ENCODE results near the gene RGS1.
"Not testable (repeated sequence)": the region's sequence is repeated elsewhere in the genome, so short reads cannot be mapped to it uniquely, and the experiment has no call there.

RGS1 gene, protein sequence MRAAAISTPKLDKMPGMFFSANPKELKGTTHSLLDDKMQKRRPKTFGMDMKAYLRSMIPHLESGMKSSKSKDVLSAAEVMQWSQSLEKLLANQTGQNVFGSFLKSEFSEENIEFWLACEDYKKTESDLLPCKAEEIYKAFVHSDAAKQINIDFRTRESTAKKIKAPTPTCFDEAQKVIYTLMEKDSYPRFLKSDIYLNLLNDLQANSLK

DNA sequence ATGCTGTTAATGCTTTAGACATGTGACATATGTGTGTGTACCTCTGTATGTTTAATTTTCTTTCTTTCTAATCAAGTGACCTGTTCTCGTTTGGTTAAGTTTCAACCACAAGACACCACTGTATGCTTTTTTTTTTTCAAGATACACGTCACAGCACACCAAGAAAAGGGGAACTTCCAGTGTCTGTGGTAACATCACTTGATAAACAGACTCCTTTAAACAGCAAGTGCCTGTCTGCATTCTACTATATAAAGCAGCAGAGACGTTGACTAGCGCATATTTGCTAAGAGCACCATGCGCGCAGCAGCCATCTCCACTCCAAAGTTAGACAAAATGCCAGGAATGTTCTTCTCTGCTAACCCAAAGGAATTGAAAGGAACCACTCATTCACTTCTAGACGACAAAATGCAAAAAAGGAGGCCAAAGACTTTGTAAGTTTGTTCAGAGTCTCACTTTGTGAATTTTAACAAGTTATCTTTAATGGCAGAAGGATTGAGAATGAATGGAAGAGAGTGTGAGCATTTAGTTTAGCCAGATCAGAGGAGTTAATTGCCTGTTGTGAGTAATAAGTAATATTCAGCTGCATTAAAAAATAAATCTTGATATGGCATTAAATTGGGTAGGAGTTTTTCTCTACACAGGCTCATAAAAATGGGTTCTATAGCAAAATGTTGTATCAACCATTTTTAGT, at the start of gene RGS1:
Gene RGS1 (plus strand): TSS at position 275 of the 691 bp plus-strand sequence. CDS start 20 bp downstream, at position 295.
- no peak for DNase-seq

DNA sequence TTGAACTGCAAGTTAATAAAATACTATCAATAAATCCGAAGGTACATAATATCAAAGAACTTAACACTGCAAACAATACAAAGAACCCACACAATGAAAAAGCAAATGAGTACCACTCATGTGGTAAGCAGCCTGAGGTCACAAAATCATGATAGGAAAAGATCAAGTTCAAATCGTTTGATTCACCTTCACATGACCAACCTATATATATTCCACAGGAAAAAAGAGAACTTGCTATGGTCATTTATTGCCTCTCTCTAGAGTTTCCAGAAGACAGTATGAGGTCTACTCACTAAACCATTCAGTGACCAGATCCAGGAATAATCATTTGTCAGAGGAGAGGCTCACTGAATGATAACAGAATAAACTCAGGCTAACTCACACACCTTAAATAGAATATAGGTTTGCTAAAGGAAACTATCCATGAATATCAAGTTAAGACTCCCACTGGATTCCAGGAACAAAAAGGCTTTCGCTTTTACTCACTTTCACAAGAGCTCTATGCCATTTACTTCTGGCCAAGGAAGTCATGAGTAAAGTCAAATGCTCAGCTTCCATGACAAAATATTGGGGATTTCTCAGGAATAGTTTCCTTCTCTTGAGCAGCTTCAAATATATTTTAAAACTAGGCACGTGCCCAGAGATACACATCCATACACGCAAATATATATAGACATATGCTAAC, 48.3 kb upstream of the RGS1 start:
- no peak for DNase-seq

DNA sequence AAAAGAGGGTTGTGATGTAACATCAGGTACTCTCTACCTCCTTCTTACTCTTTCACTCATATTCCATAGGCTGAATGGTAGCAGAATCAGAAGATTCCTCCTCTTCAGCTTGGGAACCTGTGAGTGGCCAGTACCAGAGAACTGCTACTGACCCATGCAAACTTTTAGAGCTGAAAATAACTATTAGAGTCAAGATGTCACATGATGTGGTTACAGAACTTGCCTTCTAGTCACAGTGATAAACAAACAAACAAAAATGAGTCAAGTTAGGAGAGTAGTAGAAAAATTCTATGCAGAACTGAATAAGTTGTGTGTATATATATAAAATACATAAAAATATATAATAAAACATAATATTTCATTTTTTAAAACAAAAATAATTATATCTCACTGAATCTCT, 47.6 kb upstream of the RGS1 start:
- DNase-seq: no peak

DNA sequence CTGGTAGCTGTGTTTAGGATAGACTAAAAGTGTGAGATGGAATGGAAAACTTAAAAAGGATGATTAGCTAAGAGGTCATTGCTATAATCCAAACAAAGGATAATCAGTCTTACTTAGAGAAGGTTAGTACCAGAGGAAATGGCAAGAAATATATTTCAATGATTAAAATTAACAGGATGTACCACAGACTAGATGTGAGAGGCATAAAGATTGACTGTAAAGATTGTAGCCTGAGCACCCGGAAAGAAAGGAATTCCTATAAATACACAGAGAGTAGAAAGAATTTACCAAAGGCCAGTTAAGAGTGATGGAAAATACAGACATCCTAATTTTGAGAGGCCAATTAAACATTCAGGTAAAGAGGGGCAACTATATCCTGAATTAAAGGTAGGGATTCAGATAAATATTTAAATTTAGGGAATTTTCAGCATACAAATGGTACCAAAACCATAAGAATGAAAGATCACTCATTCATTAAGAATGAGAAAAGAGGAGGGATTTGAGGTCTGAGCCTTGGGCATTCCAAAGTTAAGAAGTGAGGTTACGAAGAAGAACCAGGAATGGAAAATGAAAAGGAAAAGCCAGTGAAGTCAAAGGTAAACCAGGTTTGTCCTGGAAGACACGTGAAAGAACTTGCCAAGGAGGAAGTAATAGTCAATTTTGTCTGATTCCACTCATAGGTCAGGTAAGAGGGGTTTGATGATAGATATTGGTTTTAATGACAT, 46.4 kb upstream of the RGS1 start:
- no peak for DNase-seq

DNA sequence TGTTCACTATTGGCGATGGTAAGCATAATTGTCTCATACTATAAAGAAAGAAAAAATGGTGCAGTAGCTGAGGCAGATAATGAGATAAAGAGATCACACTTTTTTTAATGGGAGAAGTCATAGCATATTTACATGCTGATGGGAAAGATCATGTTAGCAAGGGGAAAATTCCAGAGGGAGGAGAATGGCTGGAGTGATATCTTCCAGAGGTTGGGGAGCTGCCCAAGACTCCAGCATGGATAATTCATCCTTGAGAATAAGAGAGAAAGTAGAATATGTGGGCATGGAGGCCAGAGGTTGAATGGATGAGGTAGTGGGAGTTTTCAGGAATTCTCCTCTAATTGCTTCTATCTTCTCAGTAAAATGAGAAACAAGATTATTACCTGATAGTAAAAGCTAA, 45.8 kb upstream of the RGS1 start:
- no peak for DNase-seq

DNA sequence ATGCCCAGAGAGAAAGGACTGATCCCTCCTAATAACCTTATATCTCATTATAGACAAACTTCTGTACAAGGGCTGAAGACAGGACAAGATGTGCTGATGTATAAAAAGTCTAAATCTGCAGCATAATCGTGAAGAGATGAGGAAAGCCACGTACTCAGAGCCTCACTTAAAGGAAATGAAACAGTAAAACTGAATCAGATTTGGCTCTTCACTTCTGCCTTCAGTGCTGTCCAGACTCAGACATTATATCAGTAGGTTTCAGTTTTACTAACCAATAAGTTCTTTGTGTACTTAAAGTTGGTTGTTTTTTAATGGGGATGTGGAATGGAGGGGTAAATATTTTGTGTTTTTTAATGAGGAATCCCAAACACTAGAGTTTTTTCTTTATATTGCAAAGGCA, 45.3 kb upstream of the RGS1 start:
- DNase-seq: no peak

DNA sequence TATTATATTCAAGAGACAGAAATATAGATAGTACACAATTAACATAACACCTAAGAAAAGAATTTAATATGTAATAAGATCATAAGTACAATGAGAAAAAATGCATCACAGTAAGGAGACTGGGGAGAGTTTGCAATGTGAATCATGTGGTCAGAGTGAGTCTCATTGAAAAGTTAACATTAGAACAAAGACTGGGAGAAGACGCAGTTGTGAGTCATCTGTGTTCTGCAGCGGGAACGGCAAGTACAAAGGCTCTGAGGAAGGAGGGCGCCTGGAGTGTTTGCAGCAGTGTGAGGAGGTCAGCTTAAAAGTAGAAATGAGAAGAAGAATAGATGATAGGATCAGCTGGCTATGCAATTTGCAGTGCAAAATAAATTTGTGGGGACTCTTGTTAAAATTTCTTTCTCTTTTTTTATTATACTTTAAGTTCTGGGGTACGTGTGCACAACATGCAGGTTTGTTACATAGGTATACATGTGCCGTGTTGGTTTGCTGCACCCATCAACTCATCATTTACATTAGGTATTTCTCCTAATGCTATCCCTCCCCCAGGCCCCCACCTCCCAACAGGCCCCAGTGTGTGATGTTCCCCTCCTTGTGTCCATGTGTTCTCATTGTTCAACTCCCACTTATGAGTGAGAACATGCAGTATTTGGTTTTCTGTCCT, 44.4 kb upstream of the RGS1 start:
- DNase-seq: not testable (repeated sequence)

DNA sequence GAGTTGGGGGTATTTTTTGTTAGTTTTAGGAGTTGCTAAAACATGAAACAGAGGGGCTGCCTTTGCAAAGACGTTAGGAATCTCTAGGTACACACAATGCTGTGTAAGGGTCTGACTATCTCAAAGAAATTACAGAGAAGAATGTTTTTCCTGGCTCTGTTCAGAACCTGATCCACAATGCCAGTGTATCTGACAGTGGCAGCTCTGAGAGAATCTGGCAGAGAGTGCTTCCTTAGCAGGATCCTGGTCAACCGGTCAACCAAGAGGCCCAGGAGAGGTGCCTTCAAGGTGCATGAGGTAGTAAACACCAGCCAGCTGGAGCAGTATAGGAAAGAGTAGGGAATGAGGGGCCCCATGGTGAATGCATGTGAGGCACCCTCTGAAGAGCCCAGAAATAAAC, 40.9 kb upstream of the RGS1 start:
- no peak for DNase-seq

DNA sequence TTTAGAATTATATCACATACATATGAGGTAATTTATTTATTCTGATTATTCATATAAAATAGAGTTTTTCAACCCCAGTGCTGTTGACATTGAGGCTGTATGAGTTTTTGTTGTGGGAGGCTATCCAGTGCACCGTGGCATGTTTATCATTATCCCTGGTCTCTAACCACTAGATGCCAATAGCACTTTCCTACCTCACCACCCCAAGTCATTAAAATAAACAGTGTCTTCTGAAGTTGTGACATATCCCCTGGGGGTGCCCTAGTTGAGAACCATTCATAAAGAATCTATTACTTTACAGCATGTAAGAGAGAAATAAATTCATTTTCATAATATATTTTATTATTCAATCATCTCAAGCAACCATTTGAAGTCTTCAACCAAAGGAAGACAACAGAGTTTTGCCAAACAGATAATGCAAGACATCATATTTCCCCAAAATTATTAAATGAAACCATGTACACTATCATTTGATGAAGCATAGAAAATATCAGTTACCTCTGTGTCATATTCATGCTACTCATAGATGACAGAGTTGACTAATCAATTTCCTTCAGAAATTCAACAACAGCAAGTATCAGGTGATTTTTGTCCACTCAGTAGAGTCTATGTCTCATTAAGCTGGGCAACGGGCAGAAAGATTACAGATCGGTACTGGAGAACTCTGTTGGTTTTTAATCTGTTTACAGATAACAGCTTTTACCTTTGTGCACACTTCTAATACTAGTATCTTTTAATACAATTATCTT, 39.5 kb upstream of the RGS1 start:
- no peak for DNase-seq

DNA sequence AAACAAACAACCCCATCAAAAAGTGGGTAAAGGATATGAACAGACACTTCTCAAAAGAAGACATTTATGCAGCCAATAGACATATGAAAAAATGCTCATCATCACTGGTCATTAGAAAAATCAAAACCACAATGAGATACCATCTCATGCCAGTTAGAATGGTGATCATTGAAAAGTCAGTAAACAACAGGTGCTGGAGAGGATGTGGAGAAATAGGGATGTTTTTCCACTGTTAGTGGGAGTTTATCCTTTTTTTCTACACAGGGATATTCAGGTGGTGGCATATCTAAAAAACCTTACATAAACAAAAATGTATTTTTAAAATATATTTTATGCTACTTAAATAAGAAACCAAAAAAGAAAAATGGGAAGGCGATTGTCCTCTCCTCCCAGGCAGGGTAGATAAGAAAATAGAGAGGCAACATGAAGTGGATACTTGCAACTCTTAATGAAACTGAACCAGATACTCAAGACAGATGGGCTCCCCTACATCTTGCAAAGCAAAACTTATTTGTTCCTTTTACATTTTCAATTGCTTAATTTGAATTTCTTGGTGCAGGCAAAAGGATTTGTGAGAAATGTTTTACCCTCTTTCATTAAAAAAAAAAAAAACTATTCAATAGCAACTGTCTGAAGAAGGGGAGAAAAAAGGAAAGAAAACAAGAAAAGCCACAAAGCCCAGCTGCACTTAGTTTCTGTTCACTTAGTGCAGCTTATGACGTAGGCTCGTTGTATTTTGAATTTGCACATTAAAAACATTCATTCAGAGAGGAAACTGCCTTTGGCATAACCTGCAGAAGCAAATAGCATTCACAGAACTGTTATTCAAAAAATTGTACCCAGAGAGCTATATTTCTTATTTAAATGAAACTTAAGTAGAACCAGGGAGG, 36.9 kb upstream of the RGS1 start:
- DNase-seq: no peak

DNA sequence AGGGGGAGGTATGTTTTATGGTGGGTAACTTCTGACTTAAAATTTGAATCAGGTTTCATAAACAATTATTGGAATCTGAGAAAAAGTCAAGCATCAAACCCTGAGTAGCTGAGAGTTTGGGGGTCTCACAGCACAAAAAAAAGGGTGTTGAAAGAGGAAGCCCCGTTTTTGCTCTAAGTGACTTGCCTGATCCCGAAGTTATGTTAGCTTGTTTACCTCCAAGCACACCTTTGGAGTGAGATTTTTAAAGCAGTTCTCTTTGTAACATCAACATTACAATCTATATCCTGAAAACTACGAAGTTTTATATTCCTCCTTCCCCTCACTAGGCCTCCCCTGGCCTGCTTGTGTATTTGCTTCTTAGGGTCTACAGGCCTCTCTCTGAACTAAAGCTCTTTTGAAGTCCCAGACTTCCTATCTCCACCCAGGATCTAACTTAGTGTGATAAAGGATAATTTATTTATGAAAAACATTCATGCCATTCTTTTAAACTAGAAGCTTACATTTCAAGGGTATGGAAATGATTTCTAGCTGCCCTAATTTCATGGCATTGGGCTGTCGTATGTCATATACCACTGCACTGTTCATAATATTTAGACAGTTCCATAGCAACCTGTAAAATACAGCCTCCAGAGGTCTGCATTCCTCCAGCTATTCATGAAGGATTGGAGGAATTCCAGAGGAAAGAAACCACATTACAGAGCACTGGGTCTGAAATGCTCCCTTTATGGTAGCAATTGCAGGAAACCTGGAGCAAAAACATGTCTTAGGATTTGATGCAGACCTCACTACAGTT, 36.1 kb upstream of the RGS1 start:
- DNase-seq: no peak

DNA sequence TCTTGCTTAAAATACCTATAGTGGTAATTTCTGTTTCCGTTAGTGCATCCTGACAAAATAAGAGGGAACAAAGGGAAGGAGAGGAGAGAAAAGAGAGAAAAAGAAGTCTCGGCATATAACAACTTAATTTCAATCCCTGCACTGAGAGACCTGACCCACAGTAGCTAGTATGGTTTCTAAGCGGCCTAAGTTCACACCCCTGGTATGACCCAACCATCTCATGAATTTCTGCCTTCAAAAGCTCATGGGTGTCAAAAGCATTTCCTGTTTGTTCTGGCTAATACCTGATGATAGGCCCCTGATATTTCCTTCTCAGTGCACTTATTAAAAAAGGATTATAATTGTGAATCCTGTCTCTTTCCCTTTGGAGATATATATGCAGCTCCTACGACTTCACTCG, 32.1 kb upstream of the RGS1 start:
- no peak for DNase-seq

DNA sequence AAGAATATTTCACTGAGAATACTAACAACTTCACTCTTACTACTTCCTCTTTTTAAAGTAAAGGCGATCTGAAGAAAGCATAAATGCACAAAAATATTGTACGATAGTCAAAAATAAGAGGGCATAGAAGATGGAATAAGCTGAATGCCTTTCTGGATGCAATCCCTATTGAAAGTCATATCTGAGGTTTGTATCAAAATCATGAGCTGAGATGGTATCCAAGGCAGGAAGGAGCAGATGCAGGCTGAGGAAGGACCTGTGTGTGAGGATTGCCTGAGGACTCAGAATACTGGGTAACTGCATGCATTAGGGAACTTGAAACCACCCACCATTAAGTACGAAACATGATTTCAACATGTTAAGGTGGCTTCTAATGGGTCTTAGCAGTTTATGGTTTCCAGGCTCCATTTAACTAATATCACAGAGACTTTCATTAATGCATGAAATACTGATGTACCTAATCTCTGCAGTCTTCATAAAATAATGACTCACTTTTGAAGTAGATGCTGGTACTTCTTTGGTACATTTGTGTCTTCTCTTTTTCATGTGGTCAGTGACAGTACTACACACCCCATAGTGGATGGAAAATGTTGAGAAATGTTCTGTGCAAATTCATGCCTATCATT, 29.6 kb upstream of the RGS1 start:
- DNase-seq: no peak

DNA sequence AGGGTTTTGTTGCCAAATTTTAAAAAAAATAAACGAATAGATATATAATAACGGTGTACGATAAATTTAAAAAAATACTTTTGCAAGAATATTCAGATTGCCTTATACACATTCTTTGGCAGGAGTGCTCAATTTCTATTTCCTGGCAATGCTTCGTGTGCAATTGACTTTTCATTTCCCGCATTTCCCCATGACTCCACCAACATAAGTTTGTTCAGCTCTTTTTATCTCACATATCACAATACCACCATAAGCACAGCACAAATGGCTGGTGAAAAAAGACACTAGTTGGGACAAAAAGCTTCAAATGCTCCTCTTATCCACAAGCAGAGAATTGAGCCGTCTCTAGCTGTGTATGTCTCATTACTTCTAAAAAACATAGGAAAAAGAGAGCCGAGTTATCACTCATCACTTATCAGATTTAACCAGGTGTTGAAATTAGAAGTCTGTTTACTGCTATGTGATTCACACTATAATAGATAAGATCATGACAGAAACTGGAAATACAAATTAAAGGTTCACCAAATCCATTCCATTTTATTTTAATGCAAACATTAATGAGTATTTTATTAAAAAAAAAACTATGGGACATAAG, 28.9 kb upstream of the RGS1 start:
- DNase-seq: no peak

DNA sequence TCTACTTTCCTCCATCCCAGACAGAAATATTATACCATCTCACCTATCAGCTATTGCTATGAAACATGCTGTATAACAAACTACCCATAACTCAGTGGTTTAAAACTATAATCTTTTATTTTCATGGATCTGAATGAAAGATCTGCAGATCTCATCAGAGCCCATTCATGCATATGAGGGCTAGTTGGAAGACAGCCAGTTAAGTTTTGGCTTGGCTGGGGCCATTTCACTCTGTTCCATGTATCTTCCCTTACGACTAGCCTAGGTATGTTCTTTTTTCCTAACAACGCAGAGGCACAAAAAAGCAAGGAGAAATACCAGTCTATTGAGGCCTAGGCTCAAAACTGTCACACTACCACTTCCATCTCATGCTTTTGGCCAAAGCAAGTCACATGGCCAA, 28.1 kb upstream of the RGS1 start:
- no peak for DNase-seq

DNA sequence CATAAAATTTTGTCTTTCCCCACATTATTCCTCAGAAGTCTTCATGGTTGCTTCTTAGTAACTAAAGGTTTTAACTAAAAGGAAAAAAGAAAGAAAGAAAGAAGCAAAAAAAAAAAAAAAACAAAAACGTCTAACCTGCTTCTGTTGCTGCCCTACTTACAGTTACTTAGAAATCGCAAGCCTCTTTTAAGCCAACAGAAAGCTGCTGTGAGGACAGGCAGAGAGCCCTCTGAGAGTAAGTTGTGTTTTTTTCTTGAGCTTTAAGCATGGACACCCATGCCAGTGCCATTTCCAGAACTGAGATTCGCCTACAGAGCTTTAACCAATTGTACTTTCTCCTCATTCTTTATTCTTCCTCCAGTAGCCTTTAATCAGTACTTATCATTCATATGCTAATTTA, 25.6 kb upstream of the RGS1 start:
- DNase-seq: no peak

DNA sequence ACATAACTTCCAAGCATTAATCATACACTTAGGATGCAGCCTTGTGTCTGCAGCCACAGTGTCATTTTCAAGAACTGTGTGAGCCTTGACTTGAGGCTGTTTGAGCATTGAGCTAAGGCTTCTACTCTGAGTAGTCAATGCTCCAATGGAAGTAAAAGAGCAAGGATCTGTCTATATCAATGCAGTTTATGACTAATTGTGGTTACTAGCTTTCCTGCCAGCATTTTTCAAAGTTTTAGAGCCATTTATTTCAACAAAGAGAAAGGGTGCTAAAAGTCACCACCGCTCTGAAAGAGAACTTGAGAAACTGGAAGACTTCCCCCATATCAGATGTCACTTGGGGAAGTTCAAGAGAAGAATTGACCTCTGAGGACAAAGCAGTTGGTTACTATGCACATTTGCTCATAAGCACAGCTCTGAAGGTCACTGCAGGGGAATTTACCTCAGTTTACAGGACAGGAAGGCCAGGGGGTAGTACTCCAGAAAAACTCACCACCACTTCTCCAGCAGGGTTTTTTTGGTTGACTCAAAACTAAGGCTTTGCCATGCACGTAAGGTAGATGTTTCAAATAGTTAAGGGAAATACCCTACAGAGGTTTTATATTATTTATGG, 24.5 kb upstream of the RGS1 start:
- DNase-seq: no peak

DNA sequence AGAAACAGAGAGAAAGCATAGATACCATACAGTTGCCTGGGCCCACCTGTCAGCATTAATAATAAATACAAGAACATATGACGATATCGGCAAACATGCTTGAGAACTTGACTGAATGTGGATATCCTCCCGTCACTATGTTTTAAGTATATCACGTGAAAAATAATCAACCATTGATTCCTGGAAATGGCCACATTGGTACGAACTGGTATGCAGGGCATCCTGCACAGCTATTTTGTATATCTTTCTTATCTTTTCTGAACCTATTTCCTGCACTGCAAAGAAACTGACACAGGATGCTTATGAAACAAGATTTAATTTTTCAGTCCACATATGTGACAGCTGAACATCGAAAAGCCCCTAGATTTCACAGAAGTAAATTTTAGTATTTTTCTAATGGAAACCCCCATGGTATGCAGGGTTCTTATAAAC, 22.8 kb upstream of the RGS1 start:
- no peak for DNase-seq

DNA sequence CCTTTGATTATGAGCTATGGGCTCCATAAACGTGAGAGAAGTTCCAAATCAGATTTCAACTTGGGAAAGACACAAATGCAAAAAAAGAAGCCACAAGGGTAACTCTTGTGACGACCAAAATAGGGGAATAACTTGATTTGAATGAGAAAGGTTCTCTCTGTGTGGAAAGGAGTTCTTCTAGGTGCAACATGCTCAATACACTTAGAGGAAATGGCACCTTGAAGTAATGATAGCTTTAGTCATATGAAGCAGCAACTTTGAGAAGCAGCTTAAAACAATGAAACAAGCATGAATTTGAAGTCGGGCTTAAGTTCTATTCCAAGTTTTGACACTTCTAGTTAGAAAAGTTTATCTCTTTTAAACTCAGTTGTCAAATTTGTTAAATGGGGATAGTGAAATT, 21.8 kb upstream of the RGS1 start:
- DNase-seq: no peak

Measured in NCI-H2107 (cell line).